ENCODE results near the gene PRKD2.

DNA sequence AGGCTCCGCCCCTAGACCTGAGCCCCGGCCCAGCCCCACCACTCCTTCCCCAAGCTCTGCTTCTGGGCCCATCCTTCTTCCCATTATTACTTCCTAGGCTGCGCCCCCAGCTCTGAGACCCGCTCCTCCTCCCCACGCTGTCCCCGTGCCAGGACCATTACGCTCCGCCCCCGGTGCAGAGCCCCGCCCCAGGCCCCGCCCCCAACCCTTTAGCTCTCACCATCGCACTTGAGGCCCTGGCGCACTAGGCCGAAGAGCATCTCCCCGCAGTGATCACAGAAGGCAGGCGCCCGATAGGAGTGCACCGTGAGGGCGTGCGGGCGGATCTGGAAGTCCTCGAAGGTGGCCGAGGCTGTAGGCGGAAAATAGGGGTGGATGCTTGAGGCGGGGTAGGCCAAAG is 6.2 kb downstream of the PRKD2 start:
- TF ChIP-seq, protein P1, sequence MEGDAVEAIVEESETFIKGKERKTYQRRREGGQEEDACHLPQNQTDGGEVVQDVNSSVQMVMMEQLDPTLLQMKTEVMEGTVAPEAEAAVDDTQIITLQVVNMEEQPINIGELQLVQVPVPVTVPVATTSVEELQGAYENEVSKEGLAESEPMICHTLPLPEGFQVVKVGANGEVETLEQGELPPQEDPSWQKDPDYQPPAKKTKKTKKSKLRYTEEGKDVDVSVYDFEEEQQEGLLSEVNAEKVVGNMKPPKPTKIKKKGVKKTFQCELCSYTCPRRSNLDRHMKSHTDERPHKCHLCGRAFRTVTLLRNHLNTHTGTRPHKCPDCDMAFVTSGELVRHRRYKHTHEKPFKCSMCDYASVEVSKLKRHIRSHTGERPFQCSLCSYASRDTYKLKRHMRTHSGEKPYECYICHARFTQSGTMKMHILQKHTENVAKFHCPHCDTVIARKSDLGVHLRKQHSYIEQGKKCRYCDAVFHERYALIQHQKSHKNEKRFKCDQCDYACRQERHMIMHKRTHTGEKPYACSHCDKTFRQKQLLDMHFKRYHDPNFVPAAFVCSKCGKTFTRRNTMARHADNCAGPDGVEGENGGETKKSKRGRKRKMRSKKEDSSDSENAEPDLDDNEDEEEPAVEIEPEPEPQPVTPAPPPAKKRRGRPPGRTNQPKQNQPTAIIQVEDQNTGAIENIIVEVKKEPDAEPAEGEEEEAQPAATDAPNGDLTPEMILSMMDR (IDR thresholded peaks at IDR 0.05) = no peak
- TF ChIP-seq POLR2A (IDR thresholded peaks at IDR 0.05) = no peak

Measured in uterus (tissue), 2 donors.